HFFc6 (cell line): ENCODE measurements around the gene ERICH6B. TPM values are rescaled to one million over a fixed set of nuclear protein-coding genes. Genes with fewer than 3 reads are reported as not detected.
"Not testable (repeated sequence)": the region's sequence is repeated elsewhere in the genome, so short reads cannot be mapped to it uniquely, and the experiment has no call there.

Source experiments
- DNase-seq: peaks from one replicate; pipeline ENCODE4 v3.0.0-alpha.2; 2018
- H3K27ac Mint-ChIP-seq: 2 replicates; pipeline ENCODE4 v1.8.0; 2020; ENCODE audit warnings: mild to moderate bottlenecking, mixed read lengths
- H3K27me3 Mint-ChIP-seq: 2 replicates; pipeline ENCODE4 v1.8.0; 2021; ENCODE audit warnings: mild to moderate bottlenecking, moderate library complexity, mixed read lengths; ENCODE audit not compliant: insufficient read depth
- H3K36me3 Mint-ChIP-seq: 2 replicates; pipeline ENCODE4 v1.8.0; 2021; ENCODE audit warnings: low read depth, mixed read lengths
- H3K4me1 Mint-ChIP-seq: 2 replicates; pipeline ENCODE4 v1.8.0; 2020; ENCODE audit warnings: low read depth, mixed read lengths
- H3K4me3 Mint-ChIP-seq: 2 replicates; pipeline ENCODE4 v1.8.0; 2020; ENCODE audit warnings: mild to moderate bottlenecking, moderate library complexity, mixed read lengths
- H3K9me3 Mint-ChIP-seq: 2 replicates; pipeline ENCODE4 v1.8.0; 2020; ENCODE audit warnings: mild to moderate bottlenecking, mixed read lengths
- long read RNA-seq: library from polyadenylated mRNA; unstranded; transcript quantifications from one replicate; pipeline ENCODE4 v2.0.0, GENCODE V29; 2019
- total RNA-seq, 6 experiments: library from RNA; stranded (reverse); fragmentation: NEBNext Ultra II Directional; extraction: Animal tissue kit (Norgen Biotek cat#: 25700); gene quantifications; 2 replicates in 1 of 6; 3 replicates in 5 of 6; pipeline ENCODE4 v1.2.3, GENCODE V29; 2021
- TF ChIP-seq, protein P1 (sequence below): fragments of 200-600 bp; sonication (generic); IDR thresholded peaks from 2 replicates; pipeline ENCODE4 v1.5.0; 2021; ENCODE audit warnings: antibody characterized with exemption, mild to moderate bottlenecking

The ERICH6B gene
- not detected for total RNA-seq
- long read RNA-seq, partial matches to known transcripts, result 0 of 4 reads
- long read RNA-seq, other reads (novel, unspliced or antisense), result 4 of 4 reads

- no peaks in the 10 kb centered on the region for H3K4me1 Mint-ChIP-seq
- no peaks in the 10 kb centered on the region for H3K36me3 Mint-ChIP-seq
- H3K9me3 Mint-ChIP-seq, result no peaks in the 10 kb centered on the region
- peaks cover 31% of the 10 kb centered on the region for H3K27me3 Mint-ChIP-seq
- no peak within 1 kb of the TSS for H3K27ac Mint-ChIP-seq
- H3K4me3 Mint-ChIP-seq, result no peak within 1 kb of the TSS
- peak; percentile 3 for DNase-seq
- TF ChIP-seq, protein P1, sequence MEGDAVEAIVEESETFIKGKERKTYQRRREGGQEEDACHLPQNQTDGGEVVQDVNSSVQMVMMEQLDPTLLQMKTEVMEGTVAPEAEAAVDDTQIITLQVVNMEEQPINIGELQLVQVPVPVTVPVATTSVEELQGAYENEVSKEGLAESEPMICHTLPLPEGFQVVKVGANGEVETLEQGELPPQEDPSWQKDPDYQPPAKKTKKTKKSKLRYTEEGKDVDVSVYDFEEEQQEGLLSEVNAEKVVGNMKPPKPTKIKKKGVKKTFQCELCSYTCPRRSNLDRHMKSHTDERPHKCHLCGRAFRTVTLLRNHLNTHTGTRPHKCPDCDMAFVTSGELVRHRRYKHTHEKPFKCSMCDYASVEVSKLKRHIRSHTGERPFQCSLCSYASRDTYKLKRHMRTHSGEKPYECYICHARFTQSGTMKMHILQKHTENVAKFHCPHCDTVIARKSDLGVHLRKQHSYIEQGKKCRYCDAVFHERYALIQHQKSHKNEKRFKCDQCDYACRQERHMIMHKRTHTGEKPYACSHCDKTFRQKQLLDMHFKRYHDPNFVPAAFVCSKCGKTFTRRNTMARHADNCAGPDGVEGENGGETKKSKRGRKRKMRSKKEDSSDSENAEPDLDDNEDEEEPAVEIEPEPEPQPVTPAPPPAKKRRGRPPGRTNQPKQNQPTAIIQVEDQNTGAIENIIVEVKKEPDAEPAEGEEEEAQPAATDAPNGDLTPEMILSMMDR, result no peak
Measured at GRCh38 chr13:45615501-45616101, at the start of gene ERICH6B. ERICH6B (minus strand) TSS chr13:45615739; CDS start chr13:45597005, 18,734 bp downstream.

GRCh38 chr13:45662903-45663302 is 47.4 kb upstream of the ERICH6B start:
- H3K9me3 Mint-ChIP-seq, DNase-seq: not testable (repeated sequence)

GRCh38 chr13:45662162-45662561 is 46.6 kb upstream of the ERICH6B start:
- Mint-ChIP-seq H3K4me1 (peaks cover 15% of the 10 kb centered on the region), H3K36me3 (no peaks in the 10 kb centered on the region), H3K9me3 (no peaks in the 10 kb centered on the region), H3K27ac (no peak overlapping the region), H3K27me3 (peaks cover 7% of the 10 kb centered on the region), H3K4me3 (no peak overlapping the region)
- TF ChIP-seq, protein P1, result no peak
- DNase-seq, result no peak

More at GRCh38 chr13:45662903-45663302, 47.4 kb upstream of the ERICH6B start:
- H3K36me3 Mint-ChIP-seq, H3K4me3 Mint-ChIP-seq, H3K27ac Mint-ChIP-seq, H3K27me3 Mint-ChIP-seq: not testable (repeated sequence)
- peaks cover 15% of the 10 kb centered on the region for H3K4me1 Mint-ChIP-seq

GRCh38 chr13:45660458-45660857 is 44.9 kb upstream of the ERICH6B start:
- H3K4me3 Mint-ChIP-seq, H3K27me3 Mint-ChIP-seq, H3K9me3 Mint-ChIP-seq, H3K27ac Mint-ChIP-seq, DNase-seq, H3K36me3 Mint-ChIP-seq: not testable (repeated sequence)
- peaks cover 15% of the 10 kb centered on the region for H3K4me1 Mint-ChIP-seq

GRCh38 chr13:45659536-45659935 is 44.0 kb upstream of the ERICH6B start:
- Mint-ChIP-seq H3K27ac (no peak overlapping the region), H3K36me3 (no peaks in the 10 kb centered on the region), H3K4me1 (peaks cover 15% of the 10 kb centered on the region), H3K9me3 (no peaks in the 10 kb centered on the region), H3K4me3 (no peak overlapping the region), H3K27me3 (peaks cover 7% of the 10 kb centered on the region)
- TF ChIP-seq, protein P1, result no peak
- no peak for DNase-seq

- peak overlapping the region; percentile 61; the same call in 1 of the 2 replicates for H3K27ac Mint-ChIP-seq
- peak; percentile 79 for DNase-seq
- peaks cover 7% of the 10 kb centered on the region for H3K27me3 Mint-ChIP-seq
- TF ChIP-seq, protein P1, result no peak
- no peaks in the 10 kb centered on the region for H3K9me3 Mint-ChIP-seq
- peaks cover 15% of the 10 kb centered on the region for H3K4me1 Mint-ChIP-seq
- H3K4me3 Mint-ChIP-seq, result peak overlapping the region; percentile 25; the same call in 1 of the 2 replicates
- no peaks in the 10 kb centered on the region for H3K36me3 Mint-ChIP-seq
Measured at GRCh38 chr13:45658586-45659235, 43.2 kb upstream of the ERICH6B start.
